GM19455 (cell line): ENCODE measurements around the gene SF3B3.
"Not testable (repeated sequence)": the region's sequence is repeated elsewhere in the genome, so short reads cannot be mapped to it uniquely, and the experiment has no call there.

Source experiments
- ATAC-seq: cut with Tn5 transposase; IDR thresholded peaks from one replicate; pipeline ENCODE4 v1.9.1; 2021; ENCODE audit not compliant: unreplicated experiment

Gene SF3B3

DNA sequence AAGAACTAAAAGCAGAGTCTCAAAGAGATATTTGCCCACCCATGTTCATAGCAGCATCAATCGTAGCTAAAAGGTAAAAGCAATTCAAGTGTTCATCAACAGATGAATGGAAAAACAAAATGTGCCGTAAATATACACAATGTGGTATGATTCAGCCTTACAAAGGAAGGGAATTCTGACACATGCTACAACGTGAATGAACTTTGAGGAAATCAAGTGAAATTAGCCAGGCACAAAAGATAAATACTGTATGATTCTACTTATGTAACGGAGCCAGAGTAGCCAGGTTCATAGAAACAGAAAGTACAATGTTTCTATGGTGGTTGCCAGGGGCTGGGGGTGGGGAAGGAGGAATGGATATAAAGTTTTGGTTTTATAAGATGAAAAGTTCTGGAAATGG, 64.9 kb downstream of the SF3B3 start:
- ATAC-seq: no peak

DNA sequence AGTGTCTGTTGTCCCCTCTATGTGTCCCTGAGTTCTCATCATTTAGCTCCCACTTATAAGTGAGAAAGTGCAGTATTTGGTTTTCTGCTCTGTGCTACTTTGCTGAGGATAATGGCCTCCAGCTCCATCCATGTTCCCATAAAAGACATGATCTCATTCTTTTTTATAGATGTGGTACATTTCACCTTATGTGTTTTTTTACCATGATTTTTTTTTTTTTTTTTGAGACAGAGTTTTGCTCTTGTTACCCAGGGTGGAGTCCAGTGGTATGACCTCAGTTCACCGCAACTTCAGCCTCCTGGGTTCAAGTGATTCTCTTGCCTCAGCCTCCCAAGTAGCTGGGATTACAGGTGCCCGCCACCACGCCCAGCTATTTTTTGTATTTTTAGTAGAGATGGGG, 65.8 kb downstream of the SF3B3 start:
- not testable (repeated sequence) for ATAC-seq

DNA sequence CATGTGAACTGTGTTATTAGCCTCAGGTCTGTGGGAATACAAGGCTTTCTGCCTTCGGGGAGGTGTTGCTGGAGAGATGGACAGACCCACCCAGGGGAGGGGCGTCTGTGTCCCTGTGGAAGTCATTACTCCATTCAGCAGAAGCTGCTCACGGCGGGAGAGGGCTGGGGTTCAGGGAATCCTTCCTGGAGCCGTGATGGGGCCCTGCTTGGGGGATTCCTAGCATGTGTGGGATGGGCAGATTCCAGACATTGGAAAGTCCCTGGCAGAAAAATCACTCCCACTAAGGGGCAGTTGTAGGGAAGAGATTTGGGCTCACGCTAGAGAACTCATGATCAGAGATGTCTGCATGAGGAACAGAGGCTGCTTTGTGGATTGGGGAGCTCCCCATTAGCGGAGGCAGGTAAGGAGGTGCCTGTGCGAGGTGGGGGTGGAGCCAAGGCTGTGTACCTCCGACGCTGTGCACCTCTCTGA, 66.4 kb downstream of the SF3B3 start:
- ATAC-seq: no peak

DNA sequence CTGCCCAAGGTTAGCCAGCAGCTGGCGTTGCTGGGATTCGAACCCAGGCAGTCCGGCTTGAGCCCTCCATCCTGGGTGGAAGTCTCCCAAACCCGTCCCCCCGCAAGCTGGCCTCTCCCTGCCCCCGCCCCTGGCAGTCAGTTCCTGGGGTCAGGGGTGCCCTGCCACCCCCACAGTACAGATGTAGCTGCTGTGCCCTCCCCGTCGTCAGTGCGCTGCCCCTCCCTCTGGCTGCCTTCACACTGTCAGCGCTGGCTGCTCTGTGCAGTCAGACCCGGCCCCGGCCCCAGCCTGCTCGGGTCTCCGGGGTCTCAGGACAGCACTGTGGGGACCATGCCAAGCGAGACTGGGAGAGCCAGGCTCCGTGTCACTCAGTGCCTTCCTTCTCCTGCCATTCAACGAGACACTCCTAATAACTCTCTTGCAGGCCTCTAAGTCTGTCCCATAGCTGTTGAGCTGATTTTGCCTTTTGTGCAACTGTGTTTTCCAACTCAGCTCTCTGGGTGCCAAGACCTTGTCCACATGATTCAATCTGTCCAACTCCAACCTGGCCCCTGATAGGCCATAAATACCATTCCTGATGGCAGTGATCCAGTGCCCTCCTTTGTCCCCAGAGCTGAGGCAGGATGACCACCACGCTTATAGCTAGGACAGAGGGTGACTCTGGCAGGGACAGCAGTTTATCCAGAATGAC, 67.3 kb downstream of the SF3B3 start:
- no peak for ATAC-seq

DNA sequence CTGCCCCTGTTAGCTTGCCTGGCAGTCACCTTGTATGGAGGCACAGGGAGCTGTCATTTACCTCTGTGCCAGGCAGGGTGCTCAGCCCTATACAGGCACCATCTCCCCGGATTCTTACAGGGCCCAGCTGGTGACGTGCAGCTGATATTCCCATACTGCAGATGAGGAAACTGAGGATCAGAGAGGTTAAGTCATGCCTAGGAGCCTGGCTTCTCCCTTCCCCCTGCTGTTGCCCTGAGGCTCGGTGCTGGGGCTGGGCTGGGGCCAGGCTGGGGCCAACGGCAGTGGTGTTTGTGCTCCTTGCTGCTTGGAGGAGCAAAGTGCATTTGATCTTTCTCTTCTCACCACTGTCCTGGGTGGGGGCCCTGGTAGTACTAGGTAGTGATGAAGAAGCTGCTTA, 68.0 kb downstream of the SF3B3 start:
- no peak for ATAC-seq

DNA sequence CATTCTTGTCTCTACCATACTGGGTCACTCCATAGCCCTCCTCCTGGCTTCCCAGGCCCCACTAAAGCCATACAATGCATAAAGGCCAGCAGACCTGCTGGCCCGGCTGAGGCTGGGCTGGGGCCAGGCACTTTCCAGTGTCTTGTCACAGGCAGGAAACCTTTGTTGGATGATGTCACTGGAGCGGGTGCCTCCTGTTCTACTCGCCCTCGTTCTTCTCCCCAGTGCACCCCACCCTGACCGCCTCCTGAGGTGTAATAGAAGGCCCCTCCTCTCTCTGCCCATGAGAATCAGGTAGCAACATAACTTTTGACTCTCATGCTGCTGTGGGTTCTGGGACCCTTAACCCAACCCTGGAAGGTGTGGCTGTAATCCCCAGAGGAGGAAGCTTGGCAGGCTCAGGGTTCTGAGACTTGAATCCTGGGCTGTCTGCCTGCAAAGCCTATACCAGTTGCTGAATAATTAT, 68.5 kb downstream of the SF3B3 start:
- no peak for ATAC-seq

DNA sequence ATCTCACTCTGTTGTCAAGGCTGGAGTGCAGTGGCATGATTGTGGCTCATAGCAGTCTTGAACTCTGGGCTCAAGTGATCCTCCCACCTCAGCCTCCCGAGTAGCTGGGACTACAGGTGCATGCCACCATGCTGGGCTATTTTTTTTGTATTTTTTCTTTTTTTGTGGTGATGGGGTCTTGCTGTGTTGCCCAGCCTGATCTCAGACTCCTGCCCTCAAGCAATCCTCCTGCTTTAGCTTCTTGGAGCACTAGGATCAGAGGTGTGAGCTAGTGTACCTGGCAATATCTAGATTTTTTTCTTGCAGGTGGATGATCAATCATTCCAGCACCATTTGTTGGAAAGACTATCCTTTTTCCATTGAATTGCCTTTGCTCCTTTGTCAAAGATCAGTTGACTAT, 69.9 kb downstream of the SF3B3 start:
- ATAC-seq: no peak

DNA sequence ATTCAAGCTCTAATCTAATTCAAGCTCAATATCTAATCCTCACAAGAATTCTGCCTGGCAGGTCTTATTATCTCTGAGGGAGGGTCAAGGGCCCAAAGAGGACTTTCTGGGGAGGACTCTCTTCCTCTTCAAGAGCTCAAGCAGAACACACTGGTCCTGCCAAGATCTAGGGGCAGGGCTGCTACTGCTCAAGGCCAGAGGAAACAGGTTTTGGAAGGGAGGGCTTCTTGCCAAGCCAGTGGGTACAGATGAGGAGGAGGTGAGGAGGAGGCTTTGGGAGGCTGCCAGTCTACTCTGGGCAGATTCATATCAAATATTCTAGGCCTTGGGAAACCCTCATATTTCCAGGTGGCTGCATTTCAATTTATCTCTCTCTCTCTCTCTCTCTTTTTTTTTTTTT, 71.0 kb downstream of the SF3B3 start:
- no peak for ATAC-seq

DNA sequence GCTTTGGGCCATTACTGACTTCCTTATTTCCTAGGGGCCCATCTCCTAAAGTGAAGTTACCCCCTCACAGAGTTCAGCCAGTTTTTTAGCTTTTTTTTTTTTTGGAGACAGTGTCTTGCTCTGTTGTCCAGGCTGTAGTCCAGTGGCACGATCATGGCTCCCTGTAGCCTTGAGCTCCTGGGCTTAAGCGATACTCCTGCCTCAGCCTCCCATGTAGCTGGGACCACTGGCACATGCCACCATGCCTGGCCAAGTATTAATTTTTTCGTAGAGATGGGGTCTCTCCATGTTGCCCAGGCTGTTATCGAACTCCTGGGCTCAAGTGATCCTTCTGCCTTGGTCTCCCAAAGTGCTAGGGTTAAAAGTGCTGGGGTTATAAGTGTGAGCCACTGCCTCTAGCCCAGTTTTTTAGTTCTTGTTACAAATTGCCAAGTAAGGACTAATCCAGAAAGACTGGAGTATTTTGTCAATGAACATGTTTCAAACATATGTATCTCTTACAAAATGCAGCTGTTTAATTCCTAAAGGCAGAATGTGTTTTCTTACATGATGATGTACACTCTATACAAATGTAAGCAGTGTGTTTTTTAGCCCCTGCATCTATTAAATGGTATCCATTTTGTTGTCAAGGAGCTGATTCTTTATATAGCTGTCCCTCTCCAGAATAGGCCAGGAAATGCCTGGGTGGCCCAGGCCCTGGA, 73.7 kb downstream of the SF3B3 start:
- no peak for ATAC-seq

DNA sequence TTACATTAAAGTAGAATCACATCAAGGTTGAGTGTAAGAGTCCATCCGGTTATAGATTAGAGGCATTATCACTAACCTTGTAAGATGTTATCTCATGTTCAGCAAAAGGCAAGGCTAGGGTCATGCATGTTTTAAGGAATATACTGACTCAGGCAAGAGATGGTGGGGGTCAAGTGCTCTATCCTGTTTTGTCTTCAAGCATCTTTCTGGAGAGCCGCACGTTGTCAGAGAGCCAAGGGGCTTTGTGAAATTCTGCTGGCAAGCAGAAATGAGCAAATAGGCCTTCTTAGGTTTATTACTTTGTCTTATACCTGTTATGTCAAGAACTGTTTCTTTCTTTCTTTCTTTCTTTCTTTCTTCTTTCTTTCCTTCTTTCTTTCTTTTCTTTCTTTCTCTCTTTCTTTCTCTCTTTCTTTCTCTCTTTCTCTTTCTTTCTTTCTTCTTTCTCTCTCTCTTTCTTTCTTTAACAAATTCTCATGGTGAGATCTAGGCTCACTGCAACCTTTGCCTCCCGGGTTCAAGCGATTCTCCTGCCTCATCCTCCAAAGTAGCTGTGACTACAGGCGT, 75.4 kb downstream of the SF3B3 start:
- ATAC-seq: no peak

DNA sequence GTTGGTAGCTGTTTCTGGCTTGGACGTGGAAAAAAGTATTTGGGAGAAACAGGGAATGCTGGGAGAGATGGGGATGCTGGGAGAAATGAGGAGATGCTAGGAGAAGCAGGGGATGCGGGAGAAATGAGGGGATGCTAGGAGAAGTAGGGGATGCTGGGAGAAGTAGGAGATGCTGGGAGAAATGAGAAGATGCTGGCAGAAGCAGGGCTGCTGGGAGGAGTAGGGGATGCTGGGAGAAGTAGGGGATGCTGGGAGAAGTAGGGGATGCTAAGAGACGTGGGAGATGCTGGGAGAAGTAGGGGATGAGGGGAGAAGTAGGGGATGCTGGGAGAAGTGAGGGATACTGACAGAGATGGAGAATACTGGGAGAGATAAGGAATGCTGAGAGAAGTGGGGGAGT, 77.1 kb downstream of the SF3B3 start:
- ATAC-seq: no peak

DNA sequence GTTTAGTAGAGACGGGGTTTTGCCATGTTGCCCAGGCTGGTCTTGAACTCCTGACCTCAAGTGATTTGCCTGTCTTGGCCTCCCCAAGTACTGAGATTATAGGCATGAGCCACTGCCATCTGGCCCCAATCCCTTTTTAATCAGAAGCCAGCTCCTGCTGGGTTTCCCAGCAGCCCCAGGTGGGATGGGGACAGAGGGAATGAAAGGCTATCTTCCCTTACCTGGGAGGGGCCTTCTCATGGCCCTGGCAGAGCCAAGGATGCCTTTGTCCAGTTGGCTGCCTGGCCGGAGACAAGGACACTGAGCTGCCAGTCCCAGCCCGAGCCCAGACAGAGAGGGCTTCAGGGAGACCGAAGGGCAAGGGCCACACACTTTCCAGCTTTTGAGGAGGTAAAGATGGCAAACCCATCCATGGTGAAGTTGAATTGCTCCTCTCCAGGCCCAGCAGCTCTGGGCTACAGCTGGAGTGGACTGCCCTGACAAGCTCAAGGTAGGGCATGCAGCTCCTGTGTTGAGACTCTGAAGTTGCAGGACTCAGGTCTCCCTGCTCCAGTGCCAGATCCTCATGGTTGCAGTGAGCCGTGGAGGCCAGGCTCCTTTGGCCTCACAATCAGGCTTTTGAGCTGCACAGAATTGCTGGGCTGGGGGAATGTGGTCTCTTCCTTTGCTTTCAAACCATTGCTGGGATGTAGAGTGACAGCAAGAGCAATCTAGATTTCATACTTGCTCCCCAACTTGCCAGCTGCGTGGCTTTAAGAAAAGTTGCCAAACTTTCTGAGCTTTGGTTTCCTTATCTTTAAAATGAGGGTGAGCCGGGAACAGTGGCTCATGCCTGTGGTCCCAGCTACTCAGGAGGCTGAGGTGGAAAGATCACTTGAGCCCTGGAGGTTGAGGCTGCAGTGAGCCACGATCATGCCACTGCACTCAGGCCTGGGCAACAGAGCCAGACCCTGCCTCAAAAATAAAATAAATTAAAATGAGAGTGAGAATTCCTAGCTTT, 78.3 kb downstream of the SF3B3 start:
- no peak for ATAC-seq

DNA sequence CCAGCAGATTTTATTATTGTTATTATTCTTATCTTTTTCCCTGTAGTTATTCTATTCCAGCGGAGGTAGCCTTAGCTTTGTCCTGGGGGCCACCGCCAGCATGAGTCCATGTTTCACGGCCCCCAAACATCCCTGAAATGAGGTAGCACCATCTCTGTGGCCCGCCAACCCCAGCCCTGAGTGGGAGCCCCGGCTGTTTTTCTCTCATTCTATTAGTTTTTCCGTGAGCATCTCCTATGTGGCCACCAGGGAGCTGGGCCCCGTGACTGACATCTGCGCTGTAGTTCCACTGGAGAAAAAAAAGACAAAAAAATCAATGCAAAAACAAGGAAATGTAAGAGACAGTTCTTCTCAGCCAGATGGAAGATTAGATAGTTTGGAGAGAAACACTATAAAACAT, 79.2 kb downstream of the SF3B3 start:
- no peak for ATAC-seq

DNA sequence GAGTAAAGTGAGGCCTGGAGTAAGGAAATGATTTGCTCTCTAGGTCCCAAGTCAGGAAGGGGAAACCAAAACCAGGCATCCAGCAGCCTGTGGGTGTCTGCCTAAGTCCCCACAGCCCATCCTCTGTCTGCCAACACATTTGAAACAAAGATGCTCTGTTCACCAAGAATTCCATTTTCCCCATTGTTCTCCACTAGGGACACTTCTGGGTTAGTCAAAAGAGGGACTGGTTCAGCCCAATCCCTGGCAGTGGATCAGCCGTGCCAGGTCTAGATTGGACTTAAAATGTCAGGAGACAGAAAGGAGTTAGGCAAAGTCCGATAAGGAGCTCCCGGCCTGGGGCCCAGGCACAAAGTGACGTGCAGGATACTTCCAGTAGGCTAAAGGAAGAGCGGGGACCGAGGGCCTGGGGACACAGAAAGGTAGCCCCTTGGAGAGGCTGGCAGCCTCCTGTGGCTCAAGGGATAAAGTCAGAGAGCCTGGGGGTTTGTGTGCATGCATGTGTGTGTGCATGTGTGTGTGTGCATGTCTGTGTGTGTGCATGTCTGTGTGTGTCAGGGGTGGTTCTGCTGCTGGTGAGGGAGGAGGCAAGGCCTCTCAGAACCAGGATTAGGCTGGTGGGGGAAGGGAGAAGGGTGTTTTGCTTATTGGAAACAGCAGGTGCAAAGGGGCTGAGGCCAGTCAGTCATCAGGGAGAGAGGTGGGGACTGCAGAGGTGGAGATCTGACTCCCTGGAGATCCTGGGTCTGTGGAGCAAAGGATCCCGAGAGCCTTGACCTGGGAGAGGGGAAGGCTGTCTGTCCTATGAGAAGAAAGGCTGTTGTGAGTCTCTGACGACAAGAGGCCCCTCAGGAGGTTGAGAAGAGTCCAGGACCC, 81.0 kb downstream of the SF3B3 start:
- no peak for ATAC-seq

DNA sequence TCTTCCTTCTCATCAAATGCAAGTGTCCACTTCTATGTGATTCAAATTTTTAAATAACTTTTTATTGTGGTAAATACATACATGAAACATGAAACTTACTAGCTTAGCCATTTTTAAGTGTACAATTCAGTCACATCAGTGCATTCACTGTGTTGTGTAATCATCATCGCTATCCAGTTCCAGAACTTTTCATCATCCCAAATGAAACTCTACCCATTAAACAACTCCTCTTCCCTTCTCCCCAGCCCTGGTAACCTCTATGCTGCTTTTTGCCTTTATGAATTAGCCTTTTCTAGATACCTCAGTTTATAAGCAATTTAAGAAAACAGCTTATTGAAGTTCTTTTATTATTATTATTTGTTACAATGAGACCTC, 81.7 kb downstream of the SF3B3 start:
- ATAC-seq: no peak

DNA sequence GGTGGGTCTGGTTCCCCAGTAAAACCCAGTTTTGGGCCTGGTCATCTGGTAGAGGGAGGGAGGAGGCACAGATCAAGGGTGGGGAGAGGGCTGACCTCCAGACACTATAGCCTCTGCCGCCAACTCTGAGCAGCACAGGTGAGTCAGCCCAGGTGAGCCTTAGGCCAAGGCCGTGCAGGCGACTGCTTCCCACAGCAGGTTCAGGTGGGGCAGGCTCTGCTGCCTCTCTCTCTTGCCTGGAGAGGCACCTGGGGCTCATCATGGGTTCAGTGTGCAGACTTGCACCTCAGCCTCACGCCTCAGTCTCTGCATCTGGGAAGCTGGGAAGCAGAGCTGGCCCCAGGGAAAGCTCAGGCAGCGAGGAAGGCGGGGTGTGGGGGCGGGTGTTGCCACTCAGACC, 84.9 kb downstream of the SF3B3 start:
- no peak for ATAC-seq

DNA sequence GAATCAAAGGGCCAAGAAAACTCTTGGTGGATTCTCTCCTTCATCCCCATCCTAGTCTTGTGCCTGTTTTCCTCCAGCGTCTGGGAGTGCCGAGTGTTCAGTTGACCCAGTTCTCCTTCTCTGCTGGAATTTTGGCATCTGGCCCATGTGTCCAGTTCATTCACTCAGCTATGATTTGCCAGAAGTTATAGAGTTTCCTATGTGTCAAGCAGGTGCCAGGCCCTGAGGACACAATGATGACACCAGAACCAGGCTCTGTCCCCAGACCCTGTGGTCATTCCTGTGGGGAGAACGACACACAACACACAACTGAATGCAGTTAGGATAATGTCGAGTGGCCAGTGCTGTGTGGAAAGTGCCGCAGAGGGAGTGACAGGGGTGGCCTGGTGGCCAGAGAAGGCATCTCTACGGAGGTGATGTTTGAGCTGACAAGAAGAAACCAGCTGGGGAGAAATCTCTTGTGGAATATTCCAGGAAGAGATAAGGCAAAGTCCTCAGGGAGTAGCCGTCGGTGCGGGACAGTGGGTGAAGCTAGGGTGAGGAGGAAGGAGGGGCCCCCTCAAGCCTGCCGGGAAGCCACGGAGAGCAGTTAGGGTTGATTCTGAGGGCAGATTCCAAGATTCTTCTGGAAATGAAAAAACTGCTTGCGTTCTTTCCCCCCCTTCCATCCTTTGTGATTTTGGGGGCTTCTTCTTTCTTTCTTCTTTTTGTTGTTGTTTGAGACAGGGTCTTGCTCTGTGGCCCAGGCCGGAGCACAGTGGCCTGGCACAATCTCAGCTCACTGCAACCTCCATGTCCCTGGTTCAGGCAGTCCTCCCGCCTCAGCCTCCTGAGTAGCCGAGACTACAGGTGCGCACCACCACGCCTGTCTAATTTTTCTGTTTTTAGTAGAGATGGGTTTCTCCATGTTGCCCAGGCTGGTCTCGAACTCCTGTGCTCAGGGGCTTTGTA, 86.9 kb downstream of the SF3B3 start:
- ATAC-seq: no peak

DNA sequence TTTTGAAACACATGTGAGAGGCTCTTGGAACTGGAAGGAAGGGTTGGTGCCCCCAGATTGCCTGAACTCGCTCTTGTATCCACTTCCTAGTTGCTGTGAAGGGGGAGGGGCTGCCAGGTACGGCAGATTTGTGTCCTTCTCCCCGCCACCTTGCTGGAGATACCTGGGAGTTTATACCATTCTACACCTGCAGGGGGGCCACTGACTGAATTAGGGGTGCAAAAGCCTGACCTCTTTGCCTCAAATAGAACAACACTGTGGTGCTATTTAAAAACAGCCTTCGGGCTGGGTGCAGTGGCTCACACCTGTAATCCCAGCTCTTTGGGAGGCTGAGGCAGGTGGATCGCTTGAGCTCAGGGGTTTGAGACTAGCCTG, 87.6 kb downstream of the SF3B3 start:
- ATAC-seq: no peak

DNA sequence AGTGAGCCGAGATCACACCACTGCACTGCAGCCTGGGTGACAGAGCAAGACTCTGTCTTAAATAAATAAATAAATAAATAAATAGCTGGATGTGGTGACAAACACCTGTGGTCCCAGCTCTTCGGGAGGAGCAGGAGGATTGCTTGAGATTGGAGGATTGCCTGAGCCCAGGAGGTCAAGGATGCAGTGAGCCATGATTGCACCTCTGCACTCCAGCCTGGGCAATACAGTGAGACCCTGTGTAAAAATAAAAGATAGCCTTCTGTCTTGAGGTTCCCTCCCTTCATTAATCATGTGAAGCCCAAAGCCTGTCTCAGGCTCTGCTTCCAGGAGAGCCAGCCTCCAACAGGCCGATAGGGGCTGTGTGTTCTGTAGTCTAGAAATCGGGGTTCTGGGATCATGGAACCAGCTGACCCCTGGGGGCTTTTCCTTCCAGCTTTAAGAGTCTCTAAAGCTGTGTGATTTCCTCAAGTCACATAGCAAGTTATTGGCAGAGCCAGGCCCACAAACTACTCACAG, 88.2 kb downstream of the SF3B3 start:
- no peak for ATAC-seq
